Stimulated activated CD4-positive, alpha-beta T cell treated with anti-CD3 and anti-CD28 coated beads, Interleukin-12 subunit alpha, Interleukin-12 subunit beta, amount 100 ng/mL, for 24 hours (primary cell): Measurements from ENCODE around the gene NMT2.

Source experiments
- DNase-seq, 2 experiments: peaks; one replicate each; pipeline ENCODE4 v3.0.0-alpha.2; 2020; ENCODE audit warnings: low read depth in 2 of 2

The NMT2 gene

DNA sequence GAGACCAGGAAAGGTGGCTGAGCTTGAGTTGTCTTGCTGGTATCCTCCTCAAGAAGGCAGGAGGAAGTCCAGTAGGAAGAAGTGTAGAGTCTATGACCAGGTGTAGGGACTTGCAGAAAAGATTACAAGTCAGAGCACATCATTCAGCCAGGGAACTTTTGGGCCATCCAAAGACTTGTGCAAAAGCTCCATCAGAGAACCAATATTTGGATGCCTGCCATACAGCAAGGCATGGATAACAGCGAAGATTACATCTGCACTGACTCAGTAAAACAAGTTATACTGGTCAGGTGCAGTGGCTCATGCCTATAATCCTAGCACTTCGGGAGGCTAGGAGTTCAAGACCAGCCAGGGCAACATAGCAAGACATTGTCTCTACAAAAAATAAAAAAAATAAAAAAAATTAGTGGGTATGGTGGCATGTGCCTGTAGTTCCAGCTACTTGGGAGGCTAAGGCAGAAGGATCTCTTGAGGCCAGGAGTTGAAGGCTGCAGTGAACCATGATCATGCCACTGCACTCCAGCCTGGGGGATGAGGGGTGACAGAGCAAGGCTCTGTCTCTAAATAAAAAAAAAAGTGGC is 13.2 kb upstream of the NMT2 start:
- DNase-seq: no peak

DNA sequence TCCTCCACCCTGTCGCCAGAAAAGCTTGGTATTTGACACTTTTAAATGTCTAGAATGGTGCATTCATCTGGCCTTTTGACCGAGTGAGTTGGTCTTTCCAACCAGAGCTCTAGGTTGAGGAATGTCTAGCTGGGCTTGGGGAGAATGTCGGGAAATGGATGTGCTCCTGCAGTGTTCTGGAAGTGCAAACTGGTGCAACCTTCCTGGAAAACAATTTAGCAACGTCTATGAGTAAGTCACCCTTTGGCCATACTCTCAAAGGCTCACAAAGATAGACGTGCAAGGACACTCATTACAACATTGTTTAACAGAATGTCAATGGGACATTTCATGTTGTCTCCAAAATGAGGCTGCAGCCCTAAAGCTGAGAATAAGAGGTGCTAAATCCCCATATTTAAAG is 12.2 kb upstream of the NMT2 start:
- DNase-seq: no peak

DNA sequence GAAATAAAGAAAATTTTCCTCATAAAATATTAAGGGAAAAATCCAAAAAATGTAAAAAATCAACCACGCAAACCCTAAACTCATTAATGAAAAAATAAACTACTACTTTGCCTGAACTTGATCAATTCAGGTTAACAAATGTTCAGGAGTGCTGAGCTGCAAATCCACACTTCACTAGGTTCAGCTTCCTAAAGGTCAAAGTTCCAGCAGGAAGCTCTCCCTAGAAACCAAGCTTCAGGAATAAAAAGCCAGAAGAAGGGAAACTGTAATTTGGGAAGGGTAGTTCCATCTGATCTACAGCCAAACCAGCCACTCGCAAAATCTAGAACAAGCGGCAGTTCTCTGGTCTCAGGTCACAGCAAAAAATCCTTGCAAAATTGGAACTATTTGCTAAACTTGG is 7.8 kb upstream of the NMT2 start:
- DNase-seq: no peak

DNA sequence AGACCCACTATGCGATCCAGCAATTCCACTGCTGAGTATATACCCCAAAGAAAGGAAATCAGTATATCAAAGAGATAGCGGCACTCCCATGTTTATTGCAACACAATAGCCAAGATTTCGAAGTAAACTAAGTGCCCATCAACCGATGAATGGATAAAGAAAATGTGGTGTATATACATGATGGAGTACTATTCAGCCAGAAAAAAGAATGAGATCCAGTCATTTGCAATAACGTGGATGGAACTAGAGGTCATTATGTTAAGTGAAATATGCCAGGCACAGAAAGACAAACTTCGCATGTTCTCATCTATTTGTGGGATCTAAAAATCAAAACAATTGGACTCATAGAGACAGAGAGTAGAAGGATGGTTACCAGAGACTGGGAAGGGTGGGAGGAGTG is 7.1 kb upstream of the NMT2 start:
- no peak for DNase-seq

DNA sequence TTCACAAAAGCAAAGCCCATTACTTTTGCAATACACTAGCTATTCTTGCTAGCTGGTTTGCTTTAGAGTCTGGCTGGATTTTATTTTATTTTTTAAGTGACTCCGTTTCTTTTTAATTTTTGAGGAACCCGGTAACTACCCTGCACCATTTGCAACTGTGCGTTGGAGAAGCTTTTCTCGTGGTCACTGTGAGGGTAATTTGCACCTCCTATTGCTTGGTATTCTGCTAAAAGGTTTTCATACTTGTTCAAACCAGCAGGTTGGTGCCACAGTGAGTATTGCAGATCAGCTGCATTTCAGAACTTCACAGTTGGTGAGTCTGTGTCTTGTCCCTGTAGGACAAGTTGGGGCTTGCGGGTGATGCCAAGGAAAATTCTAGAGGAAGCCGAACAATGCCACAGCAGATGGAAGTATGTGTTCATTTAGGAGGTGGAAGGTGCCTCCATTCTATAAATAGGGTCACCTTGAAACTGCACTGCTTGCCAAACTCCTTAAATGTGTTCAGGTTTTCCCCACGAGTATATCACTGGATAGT is 3.9 kb upstream of the NMT2 start:
- DNase-seq: no peak

DNA sequence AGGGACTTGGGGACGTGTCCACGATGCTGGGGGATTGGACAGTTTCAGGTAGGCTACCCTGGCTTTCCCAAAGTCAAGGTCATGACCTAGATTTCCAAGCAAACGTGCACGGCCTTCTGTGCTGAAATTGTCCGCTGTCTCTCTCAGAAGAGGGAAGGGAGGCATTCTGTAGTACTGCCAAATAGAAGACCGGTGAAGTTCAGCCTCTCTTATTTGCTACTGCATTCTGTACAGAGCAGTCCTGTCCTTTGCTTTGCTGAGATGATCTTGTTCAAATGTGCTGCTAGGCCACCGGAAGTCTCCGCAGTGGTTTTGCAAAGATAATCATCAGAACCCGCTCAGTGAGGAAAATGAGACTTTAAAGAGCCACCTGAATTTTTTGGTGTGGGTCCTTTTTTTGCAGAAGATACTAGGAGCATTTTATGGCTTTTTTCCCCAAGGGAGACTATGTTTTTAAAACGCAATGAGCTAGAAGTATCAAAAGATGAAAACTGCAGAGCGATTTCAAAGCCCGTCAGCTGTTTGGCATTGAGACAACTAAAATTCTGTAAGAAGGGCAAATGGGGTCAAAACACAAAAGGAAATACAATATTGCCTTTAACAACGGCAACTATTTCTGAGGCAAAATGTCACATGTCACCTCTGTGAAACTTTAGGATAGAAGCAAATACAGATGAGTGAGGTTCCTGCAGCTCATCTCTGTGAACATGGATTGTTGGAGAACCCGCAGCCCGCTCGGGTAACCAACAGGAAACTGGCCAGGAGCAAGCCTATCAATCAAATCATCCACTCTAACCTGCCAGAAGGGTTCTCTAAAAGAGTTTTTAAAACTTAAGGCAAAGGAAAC is 1.3 kb upstream of the NMT2 start:
- peak; percentile 2 to 4 for DNase-seq

DNA sequence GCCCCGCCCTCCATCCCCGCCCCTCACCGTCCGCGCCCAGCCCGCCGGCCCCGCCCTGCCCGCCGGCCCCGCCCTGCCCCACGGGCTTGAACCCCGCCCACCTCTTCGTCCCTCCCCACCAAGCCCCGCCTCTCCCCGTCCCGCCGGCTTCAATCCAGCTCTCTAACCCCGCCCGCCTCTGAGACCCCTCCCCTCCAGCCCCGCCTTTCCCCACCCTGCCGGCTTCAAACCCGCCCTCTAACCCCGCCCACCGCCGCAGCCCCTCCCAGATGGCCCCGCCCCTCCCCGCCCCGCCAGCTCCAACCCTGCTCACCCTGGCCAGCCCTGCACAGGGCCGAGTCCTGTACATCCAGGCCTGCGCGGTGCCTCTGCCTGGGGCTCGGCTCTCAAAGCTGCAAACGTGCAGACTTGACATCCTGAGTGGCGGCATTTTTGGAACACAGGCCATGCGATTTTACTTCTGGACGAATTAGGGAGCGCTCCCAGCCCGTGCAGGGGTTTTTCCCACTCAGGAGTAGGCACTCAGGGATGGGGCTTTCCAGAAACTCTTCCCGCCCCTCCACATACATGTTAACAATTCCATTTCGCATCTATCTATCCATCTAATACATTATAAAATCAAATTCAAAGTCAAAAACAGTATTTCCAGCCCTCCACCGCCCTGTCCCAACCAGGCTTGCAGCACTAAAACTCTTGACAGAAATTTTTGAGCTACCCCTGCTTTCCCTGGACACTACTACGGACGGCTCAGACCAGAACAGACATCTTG is 477 bp upstream of the NMT2 start:
- DNase-seq: peak; percentile 95 to 96

DNA sequence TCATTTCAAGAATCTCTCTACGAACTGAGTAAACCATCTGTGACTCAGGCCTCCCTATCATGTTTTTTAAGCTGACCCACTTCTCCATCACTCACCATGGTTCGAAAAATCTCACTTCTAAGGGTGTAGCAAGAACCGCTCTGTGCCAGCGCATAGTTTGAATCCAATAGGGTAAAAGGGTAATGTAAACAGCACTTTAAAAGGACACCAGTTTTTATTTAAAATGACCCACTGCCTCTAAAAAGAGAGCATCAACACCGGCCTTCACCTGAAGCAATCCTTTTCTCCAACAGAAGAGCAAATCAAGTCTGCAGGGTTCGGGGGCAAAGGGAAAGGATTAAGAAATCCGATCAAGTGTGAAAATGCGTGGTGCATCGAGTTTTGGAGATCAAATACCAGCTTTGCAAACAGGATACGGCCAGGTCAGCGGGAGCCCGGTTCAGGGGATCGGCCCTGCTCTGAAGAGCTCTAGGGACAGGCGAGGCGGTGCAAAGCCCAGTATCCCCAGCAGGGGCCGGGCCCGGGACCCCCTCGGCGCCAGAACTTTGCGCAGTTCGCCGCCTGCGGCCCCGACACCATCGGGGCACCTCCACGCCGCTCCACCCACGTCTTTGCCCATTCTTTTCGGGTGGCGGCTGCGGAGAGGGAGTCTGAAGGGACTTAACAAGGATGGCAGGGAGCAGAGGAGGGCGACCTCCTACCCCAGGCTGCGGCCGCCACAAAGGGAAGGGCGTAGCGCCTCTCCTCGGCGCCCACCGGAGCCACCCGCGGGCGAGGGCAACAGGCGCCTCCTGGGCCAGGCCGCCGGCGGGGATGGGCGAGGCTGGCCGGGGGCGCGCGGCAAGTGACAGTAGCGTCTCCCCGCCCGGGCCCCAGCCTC is 842 bp downstream of the NMT2 start:
- peak; percentile 9 to 31 for DNase-seq

DNA sequence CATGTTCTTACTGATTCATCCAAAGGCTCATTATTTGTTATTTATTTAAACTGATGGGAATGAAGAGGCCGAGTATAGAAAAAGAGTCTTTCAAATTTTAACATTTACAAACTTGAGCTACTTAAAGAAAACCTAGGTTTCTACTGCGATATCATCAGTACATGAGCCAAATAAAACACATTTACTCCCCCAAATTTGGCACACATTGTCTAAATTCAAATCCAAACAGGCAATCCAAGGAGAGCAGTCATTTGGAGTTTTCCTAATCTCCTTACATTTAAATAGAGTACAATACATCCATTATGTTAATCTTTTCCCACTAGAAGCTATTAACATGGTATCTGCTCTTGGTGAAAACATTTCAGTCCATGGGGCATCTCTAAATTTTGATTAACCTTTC is 2.2 kb downstream of the NMT2 start:
- DNase-seq: no peak

DNA sequence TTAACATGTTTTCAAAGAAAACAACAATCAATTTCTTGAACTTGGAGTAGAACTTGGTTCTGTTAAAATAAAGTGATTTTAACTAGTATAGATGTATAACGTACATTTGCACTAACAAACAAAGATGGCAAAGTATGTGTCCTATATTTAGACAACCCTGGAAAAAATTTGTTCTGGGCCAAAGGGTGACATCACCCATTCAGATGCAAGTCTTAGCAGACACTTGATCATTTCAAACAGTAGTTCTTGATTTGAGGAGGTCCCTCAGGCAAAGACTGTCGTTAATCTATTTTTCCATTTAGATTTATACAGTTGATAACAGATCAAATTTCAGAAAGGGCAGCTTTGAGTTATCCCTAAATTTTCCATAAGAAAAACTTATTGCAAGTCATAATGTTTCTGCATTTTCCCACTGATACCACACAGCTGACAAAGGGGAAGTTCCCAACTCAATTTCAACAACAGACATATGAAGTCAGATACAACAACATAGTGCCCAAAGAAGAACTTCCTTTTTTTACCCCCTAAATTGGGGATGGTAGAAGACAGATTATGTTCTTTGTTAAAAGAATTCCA is 5.2 kb downstream of the NMT2 start:
- no peak for DNase-seq

DNA sequence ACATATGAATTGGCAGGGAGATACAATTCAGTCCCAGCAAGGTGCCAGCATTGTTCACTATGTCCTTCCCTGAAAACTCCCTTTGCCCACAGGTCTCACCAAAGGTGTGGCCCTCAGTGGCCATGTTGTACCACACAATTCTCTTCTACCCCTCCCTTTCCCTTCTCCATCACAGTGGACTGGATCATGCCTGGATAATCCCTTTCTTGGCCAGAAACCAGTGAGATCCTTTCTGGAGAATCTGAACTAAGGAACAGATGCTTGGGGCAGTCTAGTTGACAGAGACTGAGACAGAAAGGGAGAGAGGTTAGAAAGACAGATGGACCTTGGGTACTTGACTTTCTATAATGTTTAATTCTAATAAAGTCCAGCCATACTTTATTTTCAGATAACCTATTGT is 9.5 kb downstream of the NMT2 start:
- no peak for DNase-seq

DNA sequence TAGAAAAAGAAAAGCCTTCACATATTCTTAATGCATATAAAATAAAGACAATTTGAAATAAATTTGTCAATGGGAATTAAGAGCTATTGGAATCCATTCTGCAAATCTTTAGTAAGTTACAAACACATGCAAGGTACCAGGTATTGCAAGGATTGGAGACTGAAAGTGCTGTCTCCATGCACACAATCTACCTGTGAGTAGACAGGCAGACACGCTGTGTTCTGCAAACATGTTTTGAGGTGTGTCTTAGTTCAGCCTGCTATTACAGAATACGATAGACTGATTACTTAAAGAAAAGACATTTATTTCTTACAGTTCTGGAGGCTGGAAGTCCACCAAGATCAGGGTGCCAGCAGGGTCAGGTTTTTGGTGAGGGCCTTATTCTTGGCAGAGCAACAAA is 10.0 kb downstream of the NMT2 start:
- DNase-seq: no peak

DNA sequence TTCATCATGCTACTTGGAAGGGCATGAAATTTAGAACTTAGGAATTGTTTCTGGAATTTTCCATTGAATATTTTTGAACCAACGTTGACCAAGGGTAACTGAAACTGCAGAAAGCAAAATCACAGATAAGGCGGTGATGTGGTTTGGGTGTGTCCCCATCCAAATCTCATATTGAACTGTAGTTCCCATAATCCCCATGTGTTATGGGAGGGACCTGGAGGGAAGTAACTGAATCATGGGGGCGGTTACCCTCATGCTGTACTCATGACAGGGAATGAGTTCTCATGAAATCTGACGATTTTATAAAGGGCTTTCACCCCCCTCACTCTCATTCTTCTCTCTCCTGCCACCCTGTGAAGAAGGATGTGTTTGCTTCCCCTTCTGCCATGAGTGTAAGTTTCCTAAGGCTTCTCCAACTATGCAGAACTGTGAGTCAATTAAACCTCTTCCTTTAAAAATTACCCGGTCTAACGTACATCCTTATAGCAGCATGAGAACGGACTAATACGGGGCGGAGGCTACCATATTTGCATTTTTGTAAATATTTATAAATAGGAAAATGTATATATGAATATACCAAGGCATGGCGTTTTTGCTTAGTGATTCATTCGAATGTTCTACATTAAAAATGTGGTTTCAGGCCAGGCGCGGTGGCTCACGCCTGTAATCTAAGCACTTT is 12.4 kb downstream of the NMT2 start:
- no peak for DNase-seq

DNA sequence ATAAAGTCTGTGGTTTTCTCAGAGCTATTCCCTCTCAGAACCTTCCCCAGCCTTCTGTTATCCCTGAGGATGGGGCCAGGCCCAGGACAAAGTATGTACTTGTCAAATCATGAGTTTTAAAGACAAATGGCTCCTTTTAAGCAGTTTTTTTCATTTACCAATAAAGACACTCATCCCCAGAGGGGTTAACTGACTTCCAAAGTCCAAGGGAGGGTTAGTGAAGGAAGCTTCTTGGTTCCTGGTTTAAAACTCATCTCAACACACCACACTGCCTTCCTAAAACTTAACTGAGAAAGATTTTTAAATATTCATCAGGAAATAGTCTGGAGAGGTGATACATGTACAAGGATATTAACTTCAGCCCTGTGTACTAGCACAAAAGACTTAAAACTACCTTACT is 15.9 kb downstream of the NMT2 start:
- no peak for DNase-seq

DNA sequence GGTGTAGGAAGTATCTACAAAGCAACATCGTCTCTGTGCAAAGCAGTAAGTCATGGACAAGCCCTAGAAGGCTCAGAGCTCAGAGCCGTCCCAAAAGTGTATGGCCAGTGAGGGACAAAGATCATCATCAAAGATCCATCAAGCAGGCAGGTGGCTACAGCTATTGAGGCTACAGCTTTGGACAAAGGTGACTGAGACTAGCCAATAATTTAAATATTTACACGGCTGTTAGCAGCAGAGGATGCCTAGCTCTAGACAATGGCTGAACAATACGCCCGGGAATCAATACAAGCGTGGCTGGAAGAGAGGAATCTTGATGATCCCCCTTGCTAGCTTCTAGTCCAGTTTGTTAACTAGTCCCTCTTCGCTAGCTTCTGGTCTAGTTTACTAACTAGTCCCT is 17.9 kb downstream of the NMT2 start:
- no peak for DNase-seq

DNA sequence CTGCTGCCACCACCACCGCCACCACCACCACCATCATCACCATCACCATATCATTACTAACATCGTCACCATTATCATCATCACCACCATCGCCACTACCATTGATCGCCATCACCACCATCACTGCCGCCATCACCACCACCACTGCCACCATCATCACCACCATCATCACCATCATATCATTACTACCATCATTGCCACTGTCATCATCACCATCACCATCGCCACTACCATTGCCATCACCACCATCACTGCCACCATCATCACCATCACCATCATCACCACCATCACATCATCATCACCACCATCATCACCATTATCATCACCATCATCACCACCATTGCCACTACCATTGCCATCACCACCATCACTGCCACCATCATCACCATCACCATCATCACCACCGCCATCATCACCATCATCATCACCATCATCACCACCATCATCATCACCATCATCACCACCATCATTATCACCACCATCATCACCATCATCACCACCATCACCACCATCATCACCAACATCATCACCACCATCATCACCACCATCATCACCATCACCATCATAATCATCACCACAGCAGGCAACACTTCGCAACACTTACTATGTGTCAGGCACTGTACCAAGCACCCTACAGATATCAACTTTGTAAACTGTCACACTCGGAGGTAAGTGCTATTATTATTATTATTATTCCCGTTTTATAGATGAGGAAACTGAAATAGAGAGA is 19.3 kb downstream of the NMT2 start:
- DNase-seq: no peak

DNA sequence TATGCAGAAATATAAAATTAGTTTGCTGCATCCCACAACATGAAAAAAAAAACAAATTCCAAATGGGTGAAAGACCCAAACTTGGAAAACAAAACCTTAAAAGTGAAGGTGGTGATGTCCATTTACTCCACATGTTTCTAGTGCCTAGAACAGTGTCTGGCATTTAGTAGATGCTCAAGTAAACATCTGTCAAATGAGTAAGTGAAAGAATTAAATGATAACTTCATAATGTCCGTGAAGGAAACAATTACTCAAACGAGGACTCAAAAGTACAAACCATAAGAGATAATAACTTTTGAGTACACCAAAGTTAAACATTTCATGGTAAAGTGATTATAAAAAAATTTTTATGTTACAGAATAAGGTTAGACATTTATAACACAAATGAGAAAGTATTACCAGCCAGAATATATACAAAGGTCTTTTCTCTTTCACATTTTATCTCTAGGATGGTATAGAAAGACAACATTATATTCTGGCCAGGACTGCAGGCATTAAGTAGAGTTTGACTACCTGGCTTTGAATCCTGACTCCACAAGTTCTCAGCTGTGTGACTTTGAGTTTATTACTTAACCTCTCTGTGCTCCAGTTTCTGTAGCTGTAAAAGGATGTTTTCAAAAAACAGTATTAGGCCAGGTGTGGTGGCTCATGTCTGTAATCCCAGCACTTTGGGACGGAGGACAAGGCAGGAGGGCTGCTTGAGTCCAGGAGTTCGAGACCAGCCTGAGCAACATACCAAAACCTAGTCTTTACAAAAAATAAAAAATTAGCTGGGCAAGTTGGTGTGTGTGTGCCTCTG is 20.7 kb downstream of the NMT2 start:
- no peak for DNase-seq

DNA sequence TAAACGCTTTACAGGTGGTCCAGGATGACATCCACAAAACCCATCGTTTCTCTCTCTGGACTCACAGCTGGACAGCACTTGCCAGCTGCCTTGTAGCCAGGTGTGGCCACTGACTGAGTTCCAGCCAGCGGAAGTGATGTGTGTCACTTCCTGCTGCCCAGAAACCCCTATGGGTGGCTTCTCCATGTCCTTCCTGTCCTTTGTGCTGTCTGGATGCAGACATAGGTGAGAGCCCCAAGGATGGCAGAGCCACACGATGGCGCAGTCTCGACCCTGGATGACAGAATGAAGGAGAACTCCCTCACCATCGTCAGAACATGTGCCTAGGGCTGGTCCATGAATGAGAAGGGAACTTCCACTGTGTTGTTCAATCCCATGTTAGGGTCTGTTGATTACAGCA is 22.1 kb downstream of the NMT2 start:
- DNase-seq: no peak

DNA sequence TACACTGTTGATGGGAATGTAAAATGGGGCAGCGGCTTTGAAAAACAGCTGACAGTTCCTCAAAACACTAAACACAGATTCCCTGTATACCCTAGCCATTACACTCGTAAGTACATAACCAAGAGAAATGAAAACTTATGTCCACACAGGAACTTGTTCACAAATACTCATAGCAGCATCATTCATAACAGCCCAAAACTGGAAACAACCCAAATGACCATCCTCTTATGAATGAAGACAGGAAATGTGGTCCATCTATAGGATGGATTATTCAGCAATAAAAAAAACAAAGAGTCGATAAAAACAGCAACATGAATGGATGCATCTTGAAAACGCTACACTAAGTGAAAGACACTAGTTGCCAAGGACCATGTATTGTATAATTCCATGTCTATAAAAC is 23.7 kb downstream of the NMT2 start:
- DNase-seq: no peak
